Smooth muscle cell (in vitro differentiated cells): ENCODE data around the gene TESK2. TPM values are rescaled to one million over a fixed set of nuclear protein-coding genes. Genes with fewer than 3 reads are reported as not detected.

Experiments
- DNase-seq: peaks from one replicate; lab custom pipeline; 2025; ENCODE audit not compliant: unreplicated experiment; lab: John Stamatoyannopoulos, UW
- H2AFZ ChIP-seq: fragments of 200-600 bp; sonication (generic); 2 replicates; pipeline ENCODE4 v1.6.0; 2016; ENCODE audit warnings: antibody characterized with exemption, low read depth, mild to moderate bottlenecking
- H3F3A ChIP-seq: fragments of 200-600 bp; sonication (generic); 2 replicates; pipeline ENCODE4 v1.6.0; 2017; ENCODE audit warnings: antibody characterized with exemption, low read depth
- H3K27ac ChIP-seq: fragments of 200-600 bp; sonication (generic); 2 replicates; pipeline ENCODE4 v1.5.1; 2016; ENCODE audit warnings: low read depth, mild to moderate bottlenecking
- H3K27me3 ChIP-seq: fragments of 200-600 bp; sonication (generic); 2 replicates; pipeline ENCODE4 v1.6.1; 2016; ENCODE audit warnings: low read depth, mild to moderate bottlenecking
- H3K36me3 ChIP-seq: fragments of 200-600 bp; sonication (generic); 2 replicates; pipeline ENCODE4 v1.5.1; 2016; ENCODE audit warnings: low read depth
- H3K4me1 ChIP-seq: fragments of 200-600 bp; sonication (generic); 2 replicates; pipeline ENCODE4 v1.5.1; 2016; ENCODE audit warnings: low read depth
- H3K4me2 ChIP-seq: fragments of 200-600 bp; sonication (generic); 2 replicates; pipeline ENCODE4 v1.6.0; 2016; ENCODE audit warnings: mild to moderate bottlenecking
- H3K4me3 ChIP-seq: fragments of 200-600 bp; sonication (generic); 2 replicates; pipeline ENCODE4 v1.5.1; 2016; ENCODE audit warnings: mild to moderate bottlenecking
- H3K79me2 ChIP-seq: fragments of 200-600 bp; sonication (generic); 2 replicates; pipeline ENCODE4 v1.6.0; 2016; ENCODE audit warnings: low read depth, mild to moderate bottlenecking
- H3K9ac ChIP-seq: fragments of 200-600 bp; sonication (generic); 2 replicates; pipeline ENCODE4 v1.6.0; 2016; ENCODE audit warnings: low read depth
- H3K9me3 ChIP-seq: fragments of 200-600 bp; sonication (generic); replicated peaks from 2 replicates; pipeline ENCODE4 v1.5.1; 2016; ENCODE audit warnings: low read depth
- H4K20me1 ChIP-seq: fragments of 200-600 bp; sonication (generic); 2 replicates; pipeline ENCODE4 v1.6.0; 2016; ENCODE audit warnings: low read depth
- WGBS: methylation state at CpG from one replicate; pipeline ENCODE4 v1.1.7; 2016; ENCODE audit warnings: low lambda C conversion rate; 5-methylcytosine and 5-hydroxymethylcytosine counted together
- polyA plus RNA-seq: library from polyadenylated mRNA; unstranded; fragments of >200 nt; fragmentation: Nextera tagmentation; extraction: Ambion mirVana; gene quantifications from 2 replicates; pipeline ENCODE4 v1.2.1, GENCODE V29; 2016
- total RNA-seq: library from RNA; depleted of rRNA; stranded (reverse); fragments of >200 nt; gene quantifications from 2 replicates; pipeline ENCODE4 v1.2.3, GENCODE V29; 2014
- TF ChIP-seq, protein P1 (sequence below): fragments of 200-600 bp; sonication (generic); IDR thresholded peaks from 2 replicates; pipeline ENCODE4 v1.5.1; 2017; ENCODE audit warnings: borderline replicate concordance, mild to moderate bottlenecking, antibody characterized with exemption; ENCODE audit not compliant: insufficient read depth, poor library complexity, severe bottlenecking

The TESK2 gene
- total and polyA plus RNA-seq, 2 experiments from 2014 or later, result 1.3 to 4.3 TPM

DNA sequence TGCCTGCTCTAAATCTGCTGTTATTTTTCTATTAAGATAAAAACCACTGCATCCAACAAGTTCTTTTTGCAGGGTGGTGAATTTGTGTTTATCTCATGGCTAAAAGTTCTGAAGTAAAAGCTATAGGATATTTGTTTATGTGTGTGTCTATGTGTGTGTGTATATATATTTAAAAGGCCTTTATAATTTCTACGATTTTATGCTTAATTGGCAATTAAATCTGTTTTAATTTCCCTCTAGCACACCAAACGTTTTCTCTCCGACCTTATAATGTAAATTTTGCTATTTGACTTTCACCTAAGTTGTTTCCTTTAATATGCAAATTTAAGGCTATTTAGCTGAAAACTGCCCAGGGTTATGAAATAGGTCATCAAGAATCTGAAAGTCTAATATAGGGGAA, 184.1 kb downstream of the TESK2 start:
- H4K20me1 ChIP-seq, result no peaks in the 10 kb centered on the region
- peaks cover 11% of the 10 kb centered on the region for H3F3A ChIP-seq
- H3K4me1 ChIP-seq, result peaks cover 14% of the 10 kb centered on the region
- H3K27me3 ChIP-seq, result no peaks in the 10 kb centered on the region
- no peaks in the 10 kb centered on the region for H3K9me3 ChIP-seq
- WGBS, result 69% methylated on average over 3 of the region's 3 CpGs
- no peak overlapping the region for H3K9ac ChIP-seq
- H3K27ac ChIP-seq, result no peak overlapping the region
- TF ChIP-seq, protein P1, sequence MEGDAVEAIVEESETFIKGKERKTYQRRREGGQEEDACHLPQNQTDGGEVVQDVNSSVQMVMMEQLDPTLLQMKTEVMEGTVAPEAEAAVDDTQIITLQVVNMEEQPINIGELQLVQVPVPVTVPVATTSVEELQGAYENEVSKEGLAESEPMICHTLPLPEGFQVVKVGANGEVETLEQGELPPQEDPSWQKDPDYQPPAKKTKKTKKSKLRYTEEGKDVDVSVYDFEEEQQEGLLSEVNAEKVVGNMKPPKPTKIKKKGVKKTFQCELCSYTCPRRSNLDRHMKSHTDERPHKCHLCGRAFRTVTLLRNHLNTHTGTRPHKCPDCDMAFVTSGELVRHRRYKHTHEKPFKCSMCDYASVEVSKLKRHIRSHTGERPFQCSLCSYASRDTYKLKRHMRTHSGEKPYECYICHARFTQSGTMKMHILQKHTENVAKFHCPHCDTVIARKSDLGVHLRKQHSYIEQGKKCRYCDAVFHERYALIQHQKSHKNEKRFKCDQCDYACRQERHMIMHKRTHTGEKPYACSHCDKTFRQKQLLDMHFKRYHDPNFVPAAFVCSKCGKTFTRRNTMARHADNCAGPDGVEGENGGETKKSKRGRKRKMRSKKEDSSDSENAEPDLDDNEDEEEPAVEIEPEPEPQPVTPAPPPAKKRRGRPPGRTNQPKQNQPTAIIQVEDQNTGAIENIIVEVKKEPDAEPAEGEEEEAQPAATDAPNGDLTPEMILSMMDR, result no peak
- no peaks in the 10 kb centered on the region for H3K79me2 ChIP-seq
- DNase-seq, result no peak
- H3K4me3 ChIP-seq, result no peak overlapping the region
- H3K4me2 ChIP-seq, result no peak overlapping the region
- no peaks in the 10 kb centered on the region for H3K36me3 ChIP-seq
- peak overlapping the region; percentile 13 for H2AFZ ChIP-seq

DNA sequence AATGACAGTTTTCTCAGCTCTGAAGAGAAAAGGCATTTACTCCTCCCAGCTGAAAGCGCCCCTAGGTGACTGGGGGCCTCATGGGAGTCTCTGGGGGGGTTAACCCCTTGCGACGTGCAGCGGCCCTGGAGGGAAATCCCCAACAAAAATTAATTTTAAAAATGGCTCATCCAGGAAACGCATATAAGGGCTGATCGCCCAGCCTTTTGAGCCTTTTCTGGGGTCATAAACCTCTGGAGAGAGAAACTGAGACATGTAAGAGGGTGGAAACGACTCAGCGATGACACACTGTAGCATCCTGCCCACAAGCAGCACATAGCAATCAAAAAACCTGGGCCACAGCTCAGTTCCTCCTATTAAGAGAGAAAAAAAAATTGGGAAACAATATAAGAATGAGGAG, 184.6 kb downstream of the TESK2 start:
- no peaks in the 10 kb centered on the region for H3K27me3 ChIP-seq
- H3F3A ChIP-seq, result peaks cover 15% of the 10 kb centered on the region
- no peaks in the 10 kb centered on the region for H3K79me2 ChIP-seq
- DNase-seq, result no peak
- H2AFZ ChIP-seq, result peak overlapping the region; percentile 13
- H3K27ac ChIP-seq, result no peak overlapping the region
- H3K4me1 ChIP-seq, result peaks cover 14% of the 10 kb centered on the region
- H3K4me3 ChIP-seq, result no peak overlapping the region
- WGBS, result 49% methylated on average over 8 of the region's 8 CpGs
- no peak overlapping the region for H3K9ac ChIP-seq
- no peak overlapping the region for H3K4me2 ChIP-seq
- no peaks in the 10 kb centered on the region for H3K9me3 ChIP-seq
- TF ChIP-seq, protein P1, result no peak
- no peaks in the 10 kb centered on the region for H4K20me1 ChIP-seq
- no peaks in the 10 kb centered on the region for H3K36me3 ChIP-seq

DNA sequence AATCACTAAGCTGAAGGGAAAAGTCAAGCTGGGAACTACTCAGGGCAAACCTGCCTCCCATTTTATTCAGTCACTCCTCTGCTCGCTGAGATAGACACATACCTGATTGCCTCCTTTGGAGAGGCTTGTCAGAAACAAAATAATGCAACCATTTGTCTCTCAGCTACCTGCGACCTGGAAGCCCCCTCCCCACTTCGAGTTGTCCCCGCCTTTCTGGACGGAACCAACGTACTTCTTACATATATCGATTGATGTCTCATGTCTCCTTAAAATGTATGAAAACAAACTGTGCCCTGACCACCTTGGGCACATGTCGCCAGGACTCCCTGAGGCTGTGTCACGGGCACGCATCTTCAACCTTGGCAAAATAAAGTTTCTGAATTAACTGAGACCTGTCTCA, 185.7 kb downstream of the TESK2 start:
- Histone ChIP-seq H3F3A (peaks cover 15% of the 10 kb centered on the region), H4K20me1 (no peaks in the 10 kb centered on the region), H2AFZ (no peak overlapping the region), H3K27ac (no peak overlapping the region), H3K27me3 (no peaks in the 10 kb centered on the region), H3K79me2 (no peaks in the 10 kb centered on the region), H3K4me3 (no peak overlapping the region), H3K9ac (no peak overlapping the region), H3K36me3 (no peaks in the 10 kb centered on the region), H3K9me3 (no peaks in the 10 kb centered on the region), H3K4me1 (peaks cover 14% of the 10 kb centered on the region), H3K4me2 (no peak overlapping the region)
- no peak for DNase-seq
- TF ChIP-seq, protein P1, result no peak
- 90% methylated on average over 10 of the region's 10 CpGs for WGBS

DNA sequence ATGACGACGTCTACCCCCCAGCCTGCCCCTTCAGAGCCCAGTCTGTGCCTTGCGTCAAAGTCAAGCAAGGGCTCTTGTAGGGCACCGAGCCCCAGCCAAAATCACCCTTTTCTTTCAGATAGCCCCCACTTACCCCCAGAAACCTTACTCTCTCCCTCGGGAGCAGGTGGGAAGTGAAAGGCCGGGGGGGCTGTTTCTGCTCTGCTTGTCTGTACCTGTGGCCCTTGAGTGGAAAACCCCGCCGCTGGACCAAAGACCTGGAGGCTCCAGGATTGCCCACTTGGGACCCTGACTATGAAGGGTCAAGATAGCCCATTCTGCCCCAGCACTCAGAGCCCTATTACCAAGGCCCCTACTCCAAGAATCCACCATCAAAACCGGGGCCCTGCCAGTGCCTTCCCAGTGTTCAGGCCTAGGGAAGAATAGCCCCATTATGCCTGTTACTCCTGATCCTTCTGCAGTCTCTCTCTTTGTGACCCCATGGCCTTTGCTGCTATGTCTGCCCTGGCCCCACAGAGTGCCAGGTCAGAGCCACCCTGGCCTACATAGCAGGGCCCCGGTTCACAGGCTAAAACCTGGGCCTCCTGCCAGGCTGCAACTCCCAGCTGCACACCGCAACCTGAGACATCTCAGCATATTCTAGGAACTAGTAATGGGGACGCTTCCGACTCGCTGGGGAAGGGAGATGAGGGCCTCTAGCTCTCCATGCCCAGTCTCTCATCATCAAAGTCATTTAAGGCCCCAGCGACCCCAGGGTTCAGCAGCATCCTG, 186.5 kb downstream of the TESK2 start:
- 73% methylated on average over 15 of the region's 15 CpGs for WGBS
- Histone ChIP-seq H3K4me1 (peaks cover 14% of the 10 kb centered on the region), H3K9me3 (no peaks in the 10 kb centered on the region), H4K20me1 (no peaks in the 10 kb centered on the region), H3K27me3 (no peaks in the 10 kb centered on the region), H3K27ac (peak overlapping the region; percentile 32), H3K4me2 (peak overlapping the region; percentile 80), H3K36me3 (no peaks in the 10 kb centered on the region), H3K79me2 (no peaks in the 10 kb centered on the region), H3K4me3 (peak overlapping the region; percentile 70), H3F3A (peaks cover 15% of the 10 kb centered on the region), H2AFZ (peak overlapping the region; percentile 33), H3K9ac (peak overlapping the region; percentile 10)
- no peak for DNase-seq
- TF ChIP-seq, protein P1, result no peak
